OCI-LY1 (cell line): Measurements from ENCODE around the gene ZYG11B.

Experiments used
- CTCF ChIP-seq: fragments of 200-600 bp; sonication (generic), shearing (Covaris generic); IDR thresholded peaks from 2 replicates; pipeline ENCODE4 v1.5.1; 2017; ENCODE audit warnings: mild to moderate bottlenecking, antibody characterized with exemption, low read length, moderate library complexity, mixed read lengths
- EZH2 ChIP-seq: fragments of 200-600 bp; sonication (generic), shearing (Covaris generic); IDR thresholded peaks from 2 replicates; pipeline ENCODE4 v1.8.0; 2017; ENCODE audit warnings: borderline replicate concordance, mixed run types, mild to moderate bottlenecking, antibody characterized with exemption, low read length, moderate library complexity, mixed read lengths

- no peak for TF ChIP-seq CTCF
- no peak for TF ChIP-seq EZH2
Observed at GRCh38 chr1:52686830-52687229, 39.4 kb upstream of the ZYG11B start.
